ENCODE data around the gene OPN1MW3. TPM values are rescaled to one million over a fixed set of nuclear protein-coding genes. Genes with fewer than 3 reads are reported as not detected.

The OPN1MW3 gene
- total RNA-seq, 2 experiments from 2014 or later, result not detected

DNA sequence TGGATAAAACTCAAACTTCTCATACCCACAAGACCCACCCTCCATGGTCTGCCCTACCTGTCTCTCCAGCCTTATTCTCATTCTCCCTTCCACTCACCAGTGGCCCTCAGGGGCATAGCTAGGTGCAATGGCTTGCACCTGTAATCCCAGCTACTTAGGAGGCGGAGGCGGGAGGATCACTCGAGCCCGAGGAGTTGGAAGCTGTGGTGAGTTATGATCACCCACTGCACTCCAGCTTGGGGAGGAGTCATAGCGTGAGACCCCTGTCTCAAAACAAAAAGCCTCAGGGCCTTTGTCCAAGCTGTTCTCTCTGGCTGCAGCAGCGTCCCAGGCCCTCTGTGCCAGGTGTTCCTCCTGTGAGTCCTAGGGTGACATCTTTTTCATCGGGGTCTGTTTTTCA, 54.7 kb downstream of the OPN1MW3 start:
- POLR2A ChIA-PET, result no interaction called here
- H3K4me1 ChIP-seq (ENCODE audit: insufficient read depth, low read length, poor library complexity, severe bottlenecking), result peaks cover 5% of the 10 kb centered on the region

DNA sequence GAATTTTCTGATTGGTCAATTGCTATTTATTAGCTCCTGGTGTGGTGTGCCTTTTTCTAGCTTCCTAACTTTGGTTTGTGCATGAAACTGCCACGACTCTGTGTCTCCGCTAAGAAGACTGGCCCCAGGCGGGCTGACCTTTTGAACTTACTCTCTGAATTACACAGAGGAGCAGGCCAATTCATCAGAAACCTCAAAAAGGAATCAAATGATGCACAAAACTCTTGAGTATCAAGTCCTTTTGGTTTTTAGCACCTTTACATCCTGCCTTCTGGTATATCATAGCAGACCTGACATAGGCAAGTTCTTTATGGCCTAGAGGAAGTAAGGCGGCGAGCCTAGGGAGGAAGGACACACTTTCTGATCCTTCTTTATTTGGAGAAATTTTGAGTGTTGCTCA, 55.8 kb downstream of the OPN1MW3 start:
- intact Hi-C loops (cut with micrococcal nuclease; ENCODE audit: unreplicated experiment), result no loop called here
- no peak overlapping the region for H2AFZ ChIP-seq (ENCODE audit: low read length)
- H3K4me3 ChIP-seq (ENCODE audit: low read depth, low read length, poor library complexity, severe bottlenecking), result no peak overlapping the region
- H3K79me2 ChIP-seq (ENCODE audit: insufficient read depth, low read depth, low read length), result no peaks in the 10 kb centered on the region
- no peak for DNase-seq (ENCODE audit: low spot score)
- no peak overlapping the region for H3K27ac ChIP-seq (ENCODE audit: low read depth, low read length, poor library complexity, severe bottlenecking)
- H3K9me3 ChIP-seq (ENCODE audit: low read length), result no peaks in the 10 kb centered on the region
- peaks cover 5% of the 10 kb centered on the region for H3K4me1 ChIP-seq (ENCODE audit: insufficient read depth, low read length, poor library complexity, severe bottlenecking)
- ChIA-PET CTCF (ENCODE audit: unreplicated experiment) (interaction anchor here (0.6 kb wide), 1 partner anchor 184 kb away, joined by 7 read pairs; no protein-coding TSS in a partner anchor), POLR2A (no interaction called here)
- no peaks in the 10 kb centered on the region for H4K20me1 ChIP-seq (ENCODE audit: insufficient read depth, low read length)
- no peak overlapping the region for H3K4me2 ChIP-seq (ENCODE audit: low read length)
- H3K36me3 ChIP-seq (ENCODE audit: insufficient read depth, low read length), result no peaks in the 10 kb centered on the region
- H3K9me2 ChIP-seq (ENCODE audit: insufficient read depth, low read length), result no peaks in the 10 kb centered on the region
- TF ChIP-seq, protein P1, sequence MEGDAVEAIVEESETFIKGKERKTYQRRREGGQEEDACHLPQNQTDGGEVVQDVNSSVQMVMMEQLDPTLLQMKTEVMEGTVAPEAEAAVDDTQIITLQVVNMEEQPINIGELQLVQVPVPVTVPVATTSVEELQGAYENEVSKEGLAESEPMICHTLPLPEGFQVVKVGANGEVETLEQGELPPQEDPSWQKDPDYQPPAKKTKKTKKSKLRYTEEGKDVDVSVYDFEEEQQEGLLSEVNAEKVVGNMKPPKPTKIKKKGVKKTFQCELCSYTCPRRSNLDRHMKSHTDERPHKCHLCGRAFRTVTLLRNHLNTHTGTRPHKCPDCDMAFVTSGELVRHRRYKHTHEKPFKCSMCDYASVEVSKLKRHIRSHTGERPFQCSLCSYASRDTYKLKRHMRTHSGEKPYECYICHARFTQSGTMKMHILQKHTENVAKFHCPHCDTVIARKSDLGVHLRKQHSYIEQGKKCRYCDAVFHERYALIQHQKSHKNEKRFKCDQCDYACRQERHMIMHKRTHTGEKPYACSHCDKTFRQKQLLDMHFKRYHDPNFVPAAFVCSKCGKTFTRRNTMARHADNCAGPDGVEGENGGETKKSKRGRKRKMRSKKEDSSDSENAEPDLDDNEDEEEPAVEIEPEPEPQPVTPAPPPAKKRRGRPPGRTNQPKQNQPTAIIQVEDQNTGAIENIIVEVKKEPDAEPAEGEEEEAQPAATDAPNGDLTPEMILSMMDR (conservative IDR thresholded peaks at IDR 0.05; ENCODE audit: low read length), result no peak
- TF ChIP-seq EZH2phosphoT487 (IDR thresholded peaks at IDR 0.05; ENCODE audit: borderline replicate concordance, low read depth, low read length), result no peak
- no TSS peak for BruUV-seq (replicated peaks)

More for the DNA sequence above, 54.7 kb downstream of the OPN1MW3 start:
- Histone ChIP-seq H3K9me2 (ENCODE audit: insufficient read depth, low read length) (no peaks in the 10 kb centered on the region), H3K36me3 (ENCODE audit: insufficient read depth, low read length) (no peaks in the 10 kb centered on the region), H4K20me1 (ENCODE audit: insufficient read depth, low read length) (no peaks in the 10 kb centered on the region), H3K9me3 (ENCODE audit: low read length) (no peaks in the 10 kb centered on the region), H3K4me2 (ENCODE audit: low read length) (no peak overlapping the region), H3K4me3 (ENCODE audit: low read depth, low read length, poor library complexity, severe bottlenecking) (no peak overlapping the region), H3K27ac (ENCODE audit: low read depth, low read length, poor library complexity, severe bottlenecking) (no peak overlapping the region), H2AFZ (ENCODE audit: low read length) (no peak overlapping the region), H3K79me2 (ENCODE audit: insufficient read depth, low read depth, low read length) (no peaks in the 10 kb centered on the region)
- CTCF ChIA-PET (ENCODE audit: unreplicated experiment), result no interaction called here
- BruUV-seq (replicated peaks), result no TSS peak
- intact Hi-C loops (cut with micrococcal nuclease; ENCODE audit: unreplicated experiment), result no loop called here
- DNase-seq (ENCODE audit: low spot score), result no peak
- TF ChIP-seq, protein P1 (conservative IDR thresholded peaks at IDR 0.05; ENCODE audit: low read length), result no peak
- TF ChIP-seq EZH2phosphoT487 (IDR thresholded peaks at IDR 0.05; ENCODE audit: borderline replicate concordance, low read depth, low read length), result no peak

DNA sequence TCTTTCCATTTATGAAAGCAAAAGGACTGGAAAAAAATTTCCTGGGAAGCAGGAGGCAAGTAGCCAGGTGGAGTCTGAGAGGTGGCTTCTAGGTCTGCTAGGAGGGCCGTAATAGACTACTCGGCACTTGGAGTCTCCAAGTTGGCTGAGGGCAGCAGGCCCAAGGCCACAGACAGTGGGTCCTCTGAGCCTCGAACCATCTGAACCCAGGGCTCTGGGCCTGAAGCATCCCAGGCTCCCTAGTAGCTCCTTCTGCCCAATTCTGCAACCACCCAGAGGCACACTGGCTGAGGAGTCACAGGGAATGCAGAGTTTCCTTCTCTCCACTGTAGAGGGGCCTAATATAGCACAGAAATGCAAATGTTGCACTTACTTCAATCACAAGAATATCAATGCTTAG, 58.0 kb downstream of the OPN1MW3 start:
- H4K20me1 ChIP-seq (ENCODE audit: insufficient read depth, low read length), result no peaks in the 10 kb centered on the region
- no peak overlapping the region for H3K4me2 ChIP-seq (ENCODE audit: low read length)
- H3K9me2 ChIP-seq (ENCODE audit: insufficient read depth, low read length), result no peaks in the 10 kb centered on the region
- H3K4me3 ChIP-seq (ENCODE audit: low read depth, low read length, poor library complexity, severe bottlenecking), result no peak overlapping the region
- H3K4me1 ChIP-seq (ENCODE audit: insufficient read depth, low read length, poor library complexity, severe bottlenecking), result peaks cover 7% of the 10 kb centered on the region
- ChIA-PET CTCF (ENCODE audit: unreplicated experiment) (no interaction called here), POLR2A (no interaction called here)
- no peak overlapping the region for H2AFZ ChIP-seq (ENCODE audit: low read length)
- intact Hi-C loops (cut with micrococcal nuclease; ENCODE audit: unreplicated experiment), result no loop called here
- no peak for TF ChIP-seq EZH2phosphoT487 (IDR thresholded peaks at IDR 0.05; ENCODE audit: borderline replicate concordance, low read depth, low read length)
- TF ChIP-seq, protein P1 (conservative IDR thresholded peaks at IDR 0.05; ENCODE audit: low read length), result no peak
- H3K9me3 ChIP-seq (ENCODE audit: low read length), result no peaks in the 10 kb centered on the region
- H3K27ac ChIP-seq (ENCODE audit: low read depth, low read length, poor library complexity, severe bottlenecking), result no peak overlapping the region
- H3K79me2 ChIP-seq (ENCODE audit: insufficient read depth, low read depth, low read length), result no peaks in the 10 kb centered on the region
- no TSS peak for BruUV-seq (replicated peaks)
- DNase-seq (ENCODE audit: low spot score), result no peak
- H3K36me3 ChIP-seq (ENCODE audit: insufficient read depth, low read length), result no peaks in the 10 kb centered on the region
